Stimulated activated CD4-positive, alpha-beta T cell treated with anti-CD3 and anti-CD28 coated beads, Interleukin-12 subunit alpha, Interleukin-12 subunit beta, amount 100 ng/mL, for 24 hours (primary cell): ENCODE results near the gene WDR43.
"Not testable (repeated sequence)": the region's sequence is repeated elsewhere in the genome, so short reads cannot be mapped to it uniquely, and the experiment has no call there.

Experiments used
- DNase-seq, 2 experiments: peaks; one replicate each; pipeline ENCODE4 v3.0.0-alpha.2; 2020; ENCODE audit warnings: low read depth in 2 of 2

Gene WDR43

GRCh38 chr2:28970464-28971160 lies 76.1 kb downstream of the WDR43 start:
- no peak for DNase-seq

DNA sequence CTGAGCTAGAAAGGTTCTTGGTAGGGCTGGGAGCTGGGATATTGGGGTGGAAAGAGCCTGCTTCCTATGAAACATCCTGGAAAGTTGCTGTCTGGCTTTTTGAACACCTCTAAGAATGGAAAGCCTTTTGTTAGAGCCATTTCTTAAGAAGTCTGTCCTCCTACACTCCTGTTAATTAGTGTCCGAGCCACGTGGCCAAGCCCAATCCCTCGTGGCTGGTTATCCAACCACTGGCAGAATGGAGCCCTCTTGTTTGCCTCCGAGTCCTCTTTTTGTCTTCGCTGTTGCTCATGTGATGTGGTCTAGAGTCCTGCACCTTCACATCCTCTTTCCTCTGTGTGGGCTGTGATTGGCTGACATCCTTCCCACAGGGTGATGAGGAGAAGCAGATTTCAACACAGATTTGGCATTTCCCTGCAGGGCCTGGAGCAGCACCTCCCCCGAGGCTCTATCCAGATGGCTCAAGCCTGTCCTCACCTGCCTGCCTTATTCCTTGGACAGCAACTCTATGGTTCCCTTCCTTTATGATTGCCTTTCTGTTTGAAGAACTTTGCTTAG lies 78.4 kb downstream of the WDR43 start:
- DNase-seq = no peak

- no peak for DNase-seq
Measured at GRCh38 chr2:28974252-28974651, 79.8 kb downstream of the WDR43 start.

DNA sequence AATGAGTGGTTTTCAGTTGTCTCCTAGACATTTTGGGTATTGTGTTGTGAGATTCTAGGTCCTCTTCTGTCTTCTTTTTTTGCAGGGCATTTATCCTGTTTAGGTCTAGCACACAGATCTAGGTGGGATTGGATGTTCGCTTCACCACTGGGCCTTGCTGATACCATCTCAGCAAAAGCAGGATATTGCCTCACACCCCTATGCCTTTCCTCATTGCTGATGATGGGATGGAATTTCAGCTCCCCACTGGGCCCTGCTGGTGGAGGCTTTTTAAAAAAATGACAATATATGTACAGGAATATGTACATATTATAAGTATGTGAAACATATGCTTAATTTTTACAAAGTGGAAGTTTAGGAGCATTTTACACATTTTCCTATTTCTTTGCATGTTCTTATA lies 81.2 kb downstream of the WDR43 start:
- DNase-seq = no peak

GRCh38 chr2:28976584-28976983 lies 82.1 kb downstream of the WDR43 start:
- DNase-seq = no peak

DNA sequence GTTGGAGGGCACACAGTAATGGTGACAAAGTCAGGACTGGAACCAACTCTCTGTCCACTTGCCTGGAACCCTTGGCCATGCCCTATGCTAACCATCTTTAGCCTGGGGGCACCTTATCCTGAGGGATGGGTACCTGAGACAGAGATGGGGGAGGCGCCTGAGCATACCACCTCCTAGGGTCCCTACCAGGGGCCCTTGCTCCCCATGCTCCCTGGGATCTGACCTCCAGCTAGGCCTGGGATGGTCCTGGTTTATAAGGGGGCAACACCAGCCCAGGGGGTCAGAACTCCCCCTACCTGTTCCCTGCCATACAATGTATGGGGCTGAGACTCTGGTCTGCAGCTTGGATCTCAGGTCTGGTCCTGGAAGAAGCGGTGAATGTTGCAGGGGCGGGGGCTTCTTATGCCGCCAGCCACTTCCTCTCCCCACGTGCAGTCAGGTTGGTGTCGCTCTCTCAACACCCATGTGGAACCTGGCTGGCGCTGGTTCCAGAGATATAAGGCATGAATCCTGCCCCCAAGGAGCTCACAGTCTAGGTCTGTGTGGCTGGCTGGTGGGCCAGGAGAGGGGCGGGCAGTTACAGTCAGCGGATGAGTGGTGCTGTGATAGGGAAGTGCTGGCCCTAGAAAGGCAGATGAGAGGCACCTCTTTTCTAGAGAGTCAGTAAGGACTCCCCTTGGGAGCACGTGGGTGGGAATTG lies 82.9 kb downstream of the WDR43 start:
- DNase-seq = no peak

- not testable (repeated sequence) for DNase-seq
Measured at GRCh38 chr2:28978001-28978400, 83.5 kb downstream of the WDR43 start.

GRCh38 chr2:28978606-28979005 lies 84.1 kb downstream of the WDR43 start:
- DNase-seq = no peak

DNA sequence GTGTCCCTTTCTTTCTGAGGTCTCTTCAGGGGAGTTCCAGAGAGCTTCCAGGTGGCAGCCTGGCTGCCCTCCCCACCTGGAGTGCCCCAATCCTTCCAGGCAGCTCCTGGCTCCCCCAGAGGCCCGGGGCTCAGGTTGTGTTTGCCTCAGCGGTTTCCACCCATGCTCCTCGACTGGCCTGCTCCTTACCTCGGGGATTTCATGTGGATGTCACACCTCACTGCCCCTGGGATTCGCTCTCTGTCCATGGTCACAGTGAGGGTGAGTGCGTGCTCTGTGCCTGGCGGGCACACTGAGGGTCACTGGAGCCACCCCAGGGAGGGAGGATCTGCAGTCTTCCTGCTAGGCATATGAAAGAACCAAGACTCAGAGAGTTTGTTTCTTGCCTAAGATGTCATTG lies 84.6 kb downstream of the WDR43 start:
- DNase-seq = no peak

DNA sequence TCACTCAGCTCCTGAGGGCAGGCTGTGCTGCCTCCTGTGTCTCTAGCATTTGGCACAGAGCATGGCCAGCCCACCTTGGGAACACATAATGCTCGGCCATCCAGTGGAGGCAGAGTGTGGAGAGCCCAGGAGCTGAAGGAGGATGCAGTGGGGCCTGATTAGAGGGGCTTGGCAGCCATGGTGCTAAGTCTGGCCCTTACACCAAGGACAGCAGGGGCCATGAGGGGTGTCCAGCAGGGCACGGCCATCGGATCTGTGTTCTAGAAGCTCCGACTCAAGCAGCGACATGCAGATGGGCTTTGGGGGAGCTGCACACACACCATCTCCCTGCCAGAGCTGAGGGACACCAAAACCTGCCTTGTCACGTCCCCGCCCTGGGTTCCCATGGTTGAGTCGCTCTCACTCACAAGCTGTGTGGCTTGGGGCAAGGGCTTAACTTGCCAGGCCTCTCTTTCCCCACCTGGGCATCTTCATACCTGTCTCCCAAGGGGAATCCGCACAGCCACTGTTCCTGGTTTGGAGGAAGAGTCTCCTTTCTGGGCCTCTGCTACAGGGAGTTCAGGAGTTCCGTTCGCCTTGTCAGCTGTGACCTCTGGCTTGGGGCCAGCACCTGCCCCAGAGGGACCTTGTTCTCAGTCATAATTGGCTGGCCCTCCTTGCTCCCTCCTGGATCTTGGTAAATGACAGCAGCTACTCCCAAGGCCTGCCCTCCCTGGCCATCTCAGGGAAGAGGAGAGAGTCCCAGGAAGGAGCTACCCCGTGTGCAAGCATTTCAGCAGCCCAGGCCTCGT lies 85.3 kb downstream of the WDR43 start:
- no peak for DNase-seq

GRCh38 chr2:28980368-28981015 lies 86.0 kb downstream of the WDR43 start:
- DNase-seq = no peak

DNA sequence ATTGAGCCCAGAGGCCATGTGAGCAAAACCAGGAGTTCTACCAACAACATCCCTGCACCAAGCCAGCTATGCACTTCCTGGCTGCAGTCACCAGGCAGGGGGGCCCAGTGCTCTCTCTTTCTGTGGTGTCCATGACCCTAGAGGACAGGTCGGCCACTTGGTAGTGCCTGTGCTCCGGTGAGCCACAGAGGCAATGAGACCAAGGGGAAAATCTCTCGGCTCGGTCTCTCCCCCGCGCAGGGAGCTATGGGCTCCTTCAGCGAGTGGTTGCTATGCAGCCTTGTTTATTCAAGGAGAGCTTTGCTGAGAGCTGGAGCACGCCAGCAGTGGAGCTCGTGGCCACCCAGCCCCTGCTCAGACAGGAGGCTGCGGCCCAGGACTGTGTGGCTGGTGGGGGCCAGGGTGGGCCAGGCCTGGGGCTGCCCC lies 86.6 kb downstream of the WDR43 start, which contains the start of gene TOGARAM2:
Gene TOGARAM2, plus strand, starts transcription at position 283 of the 426 bp plus-strand sequence. CDS start 13,537 bp downstream, outside the sequence.
- no peak for DNase-seq

GRCh38 chr2:28981620-28982376 lies 87.3 kb downstream of the WDR43 start:
- no peak for DNase-seq

GRCh38 chr2:28982381-28982950 lies 88.0 kb downstream of the WDR43 start:
- no peak for DNase-seq

- no peak for DNase-seq
Measured at GRCh38 chr2:28986429-28986828, 92.0 kb downstream of the WDR43 start.

GRCh38 chr2:28989973-28990372 lies 95.5 kb downstream of the WDR43 start:
- DNase-seq = no peak

DNA sequence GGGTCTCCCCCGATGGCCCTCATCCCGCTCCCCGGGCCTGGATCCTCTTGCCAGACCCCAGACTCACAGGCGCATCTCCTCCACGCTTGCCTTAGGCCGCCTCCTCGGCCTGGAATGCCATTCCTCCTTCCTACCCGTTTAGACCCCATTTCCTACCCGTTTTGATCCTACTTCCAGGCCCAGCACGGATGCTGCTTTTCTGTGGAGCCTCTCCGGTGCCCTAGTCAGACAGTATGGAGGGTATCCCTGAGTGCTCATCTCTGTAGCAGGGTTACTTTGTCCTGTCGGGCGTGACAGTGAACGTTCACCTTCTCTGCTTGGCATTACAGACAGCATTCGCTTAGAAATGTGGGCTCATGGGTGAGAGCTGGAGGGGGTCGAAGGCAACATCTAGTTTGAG lies 96.0 kb downstream of the WDR43 start:
- no peak for DNase-seq

DNA sequence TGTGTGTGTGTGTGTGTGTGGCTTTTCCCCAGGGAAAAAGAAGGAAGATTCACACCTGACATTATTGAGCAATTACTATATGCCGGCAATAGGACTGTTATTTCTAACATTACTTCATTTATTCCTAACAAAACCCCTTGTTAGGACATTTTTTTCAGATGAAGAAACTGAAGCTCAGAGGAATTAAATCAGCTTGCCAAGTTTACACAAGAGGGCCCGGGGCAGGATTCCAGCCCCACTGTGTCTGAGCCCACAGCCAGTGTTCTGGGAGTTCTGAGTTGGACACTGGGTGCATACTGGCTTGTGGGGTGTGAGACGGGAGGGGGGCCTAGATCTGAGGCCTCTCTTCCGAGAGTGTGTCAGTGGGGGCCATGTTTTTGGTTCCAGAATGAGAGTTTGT lies 96.6 kb downstream of the WDR43 start:
- no peak for DNase-seq

GRCh38 chr2:28991460-28991859 lies 97.0 kb downstream of the WDR43 start:
- DNase-seq = no peak

DNA sequence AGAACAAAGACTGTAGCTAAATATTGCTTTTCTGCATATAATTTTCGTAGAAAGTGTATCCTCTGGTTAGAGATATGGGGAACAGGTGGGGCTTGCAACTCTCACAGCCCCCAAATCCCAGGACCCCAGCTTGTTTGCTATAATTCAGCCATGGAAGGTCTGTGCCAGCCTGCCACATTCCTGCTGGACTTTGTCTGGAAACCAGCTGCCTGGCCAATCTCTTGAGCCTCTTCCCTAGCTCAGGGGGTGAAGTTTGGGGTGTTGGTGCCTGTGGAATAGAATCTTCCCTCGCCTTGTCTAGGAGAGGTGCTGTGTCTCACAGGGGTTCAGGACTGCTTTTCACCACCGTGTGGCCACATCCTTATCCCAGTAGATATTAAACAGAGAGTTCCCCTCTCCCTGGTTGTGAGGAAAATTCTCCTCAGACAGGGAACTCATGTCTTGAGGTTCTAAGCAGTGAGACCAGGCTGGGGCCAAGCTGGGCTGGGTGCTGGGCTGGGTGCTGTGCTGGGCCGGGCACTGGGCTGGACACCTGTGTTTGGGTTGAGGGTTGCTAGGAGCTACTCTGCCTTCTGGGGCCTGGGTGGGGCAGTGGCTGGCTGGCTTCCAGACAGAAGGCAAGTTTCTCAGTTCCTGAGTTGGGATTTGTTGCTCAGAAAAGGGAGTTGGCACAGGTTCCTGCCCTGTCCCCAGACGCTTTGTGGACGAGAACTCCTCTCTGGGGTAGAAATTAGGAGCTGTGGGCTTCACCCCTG lies 98.9 kb downstream of the WDR43 start:
- no peak for DNase-seq
